OCI-LY7 (cell line): ENCODE measurements around the gene ARFGAP3.

ENCODE experiments used
- EZH2phosphoT487 ChIP-seq: fragments of 200-600 bp; sonication (generic); IDR thresholded peaks from 2 replicates; pipeline ENCODE4 v1.6.1; 2018; ENCODE audit warnings: low read depth, borderline replicate concordance, mild to moderate bottlenecking, mixed run types, antibody characterized with exemption, low read length, moderate library complexity, mixed read lengths
- TF ChIP-seq, protein P1 (sequence below): fragments of 200-600 bp; sonication (generic); conservative IDR thresholded peaks from 2 replicates; pipeline ENCODE4 v1.5.1; 2014; ENCODE audit warnings: mild to moderate bottlenecking, antibody characterized with exemption, low read length, moderate library complexity, mixed read lengths

DNA sequence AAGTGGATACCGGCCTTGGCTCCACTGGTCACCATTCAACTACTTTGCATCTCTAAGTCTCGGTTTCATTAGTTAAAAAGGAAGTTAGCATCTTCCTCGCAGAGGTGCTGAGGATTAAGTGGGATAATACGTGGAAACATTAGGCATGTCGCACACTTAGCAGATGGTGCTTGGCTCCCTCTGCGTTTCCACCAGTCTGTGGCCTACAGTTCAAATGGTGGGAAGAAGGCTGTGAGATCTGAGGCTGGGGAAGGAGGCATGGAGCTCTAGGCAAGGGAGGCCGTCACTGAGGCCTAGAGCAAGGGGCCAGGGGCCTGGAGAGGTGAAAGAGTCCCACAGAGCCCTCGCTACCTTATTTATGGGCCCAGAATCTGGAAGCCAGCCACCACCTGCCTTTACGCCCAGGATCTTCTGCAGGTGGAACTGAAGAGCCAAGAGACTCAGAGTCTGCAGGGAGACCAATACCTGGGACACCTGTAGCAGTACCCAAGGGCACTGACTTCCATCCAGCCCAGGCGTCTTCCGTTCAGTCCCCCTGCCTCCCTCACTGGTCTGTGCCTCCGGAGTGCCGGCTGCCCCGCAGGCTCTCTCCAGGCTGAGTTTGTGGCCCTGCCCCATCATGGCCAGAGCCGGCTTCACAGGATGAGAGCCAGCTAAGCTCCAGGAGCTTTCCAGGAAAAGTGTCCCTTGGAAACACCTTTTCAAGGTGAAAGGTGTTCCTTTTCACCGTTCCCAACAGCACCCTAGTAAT is 70.3 kb downstream of the ARFGAP3 start:
- TF ChIP-seq, protein P1, sequence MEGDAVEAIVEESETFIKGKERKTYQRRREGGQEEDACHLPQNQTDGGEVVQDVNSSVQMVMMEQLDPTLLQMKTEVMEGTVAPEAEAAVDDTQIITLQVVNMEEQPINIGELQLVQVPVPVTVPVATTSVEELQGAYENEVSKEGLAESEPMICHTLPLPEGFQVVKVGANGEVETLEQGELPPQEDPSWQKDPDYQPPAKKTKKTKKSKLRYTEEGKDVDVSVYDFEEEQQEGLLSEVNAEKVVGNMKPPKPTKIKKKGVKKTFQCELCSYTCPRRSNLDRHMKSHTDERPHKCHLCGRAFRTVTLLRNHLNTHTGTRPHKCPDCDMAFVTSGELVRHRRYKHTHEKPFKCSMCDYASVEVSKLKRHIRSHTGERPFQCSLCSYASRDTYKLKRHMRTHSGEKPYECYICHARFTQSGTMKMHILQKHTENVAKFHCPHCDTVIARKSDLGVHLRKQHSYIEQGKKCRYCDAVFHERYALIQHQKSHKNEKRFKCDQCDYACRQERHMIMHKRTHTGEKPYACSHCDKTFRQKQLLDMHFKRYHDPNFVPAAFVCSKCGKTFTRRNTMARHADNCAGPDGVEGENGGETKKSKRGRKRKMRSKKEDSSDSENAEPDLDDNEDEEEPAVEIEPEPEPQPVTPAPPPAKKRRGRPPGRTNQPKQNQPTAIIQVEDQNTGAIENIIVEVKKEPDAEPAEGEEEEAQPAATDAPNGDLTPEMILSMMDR, result no peak
- no peak for TF ChIP-seq EZH2phosphoT487
